GM18526 (cell line): ENCODE data around the gene ANKRD17.

Source experiments
- POLR2A ChIP-seq: IDR thresholded peaks from 3 replicates; pipeline ENCODE4 v1.6.1; 2011; ENCODE audit not compliant: insufficient read length; ENCODE audit errors: extremely low read depth

The ANKRD17 gene

DNA sequence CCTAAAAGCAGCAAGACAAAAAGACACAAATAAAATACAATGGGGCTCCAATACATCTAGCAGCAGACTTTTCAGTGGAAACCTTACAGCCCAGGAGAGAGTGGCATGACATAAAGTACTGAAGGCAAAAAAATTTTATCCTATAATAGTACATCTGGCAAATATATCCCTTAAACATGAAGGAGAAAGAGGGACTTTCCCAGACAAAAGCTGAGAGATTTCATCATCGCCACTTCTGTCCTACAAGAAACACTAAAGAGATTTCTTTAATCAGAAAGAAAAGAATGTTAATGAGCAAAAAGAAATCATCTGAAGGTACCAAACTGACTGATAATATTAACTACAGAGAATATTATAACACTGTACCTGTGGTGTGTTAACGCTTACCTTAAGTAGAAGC is 86.4 kb downstream of the ANKRD17 start:
- no peak for TF ChIP-seq POLR2A

DNA sequence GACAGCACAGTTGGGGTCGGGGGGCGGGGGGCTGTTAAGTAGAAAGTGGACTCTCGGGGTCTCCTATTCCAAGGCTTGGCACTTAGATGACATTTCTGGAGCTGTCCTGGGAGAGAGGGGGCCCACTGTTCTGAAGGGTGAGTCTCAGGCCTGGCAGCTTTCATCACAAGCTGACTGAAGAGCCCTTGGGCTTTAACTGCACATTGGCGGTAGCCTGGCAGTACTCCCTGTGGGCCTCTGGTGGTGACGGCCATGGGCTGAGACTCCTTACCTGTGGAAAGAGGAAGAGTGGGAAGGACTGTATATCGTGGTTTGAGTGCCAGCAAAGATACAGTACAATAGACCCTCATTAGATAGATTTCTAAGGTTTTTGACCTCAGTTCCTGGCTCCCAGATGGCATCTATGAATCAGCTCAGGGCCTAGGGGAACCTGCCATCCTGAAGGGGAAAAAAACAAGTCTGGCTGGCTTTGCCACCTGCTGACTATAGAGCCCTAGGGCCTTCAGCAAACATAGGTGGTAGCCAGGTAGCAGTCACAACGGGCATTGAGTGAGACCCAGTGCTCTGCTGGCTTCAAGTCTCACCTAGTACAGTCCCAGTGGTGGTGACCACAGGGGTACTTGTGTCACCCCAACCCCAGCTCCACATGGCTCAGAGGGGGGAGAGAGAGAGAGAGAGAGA is 87.9 kb downstream of the ANKRD17 start:
- TF ChIP-seq POLR2A, result no peak

DNA sequence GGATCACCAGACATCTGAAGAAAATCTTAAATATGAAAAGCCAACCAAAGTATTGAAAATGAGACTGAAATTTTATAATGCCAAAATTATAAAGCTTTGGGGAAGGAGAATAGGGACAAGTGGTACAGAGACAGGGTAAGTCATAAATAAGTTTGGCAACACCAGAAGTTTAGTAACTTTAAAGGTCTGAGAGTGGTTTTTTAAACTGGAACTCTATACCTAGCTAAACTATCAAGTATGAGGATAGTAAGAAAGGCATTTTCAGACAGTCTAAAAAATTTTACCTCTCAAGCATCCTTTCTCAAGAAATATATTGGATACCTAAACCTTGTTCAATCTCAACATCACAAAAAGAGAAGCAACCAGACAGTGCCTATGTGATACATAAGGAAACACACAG is 92.4 kb downstream of the ANKRD17 start:
- TF ChIP-seq POLR2A, result no peak

DNA sequence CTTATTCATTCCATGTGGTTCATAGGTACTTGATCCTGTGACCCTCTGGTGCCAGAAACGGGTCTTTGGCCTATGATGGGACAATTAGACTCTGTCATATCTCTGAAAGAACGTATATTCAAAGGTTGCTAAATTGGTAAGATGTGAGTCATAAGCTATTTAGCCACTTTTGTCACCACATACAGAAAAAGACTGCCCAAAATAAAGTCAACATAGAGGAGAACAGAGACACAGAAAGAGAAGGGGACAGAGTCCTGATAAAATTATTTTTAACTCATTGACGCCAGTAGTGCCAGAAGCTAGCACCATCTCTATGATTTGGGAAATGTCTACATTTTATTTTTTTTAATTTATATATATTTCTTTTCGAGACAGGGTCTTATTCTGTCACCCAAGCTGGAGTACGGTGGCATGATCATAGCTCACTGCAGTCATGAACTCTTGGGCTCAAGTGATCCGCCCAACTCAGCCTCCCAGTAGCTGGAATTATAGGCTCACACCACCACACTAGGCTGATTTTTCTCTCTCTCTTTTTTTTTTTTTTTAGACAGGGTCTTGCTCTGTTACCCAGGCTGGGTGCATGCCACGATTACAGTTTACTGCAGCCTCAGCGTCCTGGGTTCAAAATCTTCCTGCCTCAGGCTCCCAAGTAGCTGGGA is 96.9 kb downstream of the ANKRD17 start:
- no peak for TF ChIP-seq POLR2A

DNA sequence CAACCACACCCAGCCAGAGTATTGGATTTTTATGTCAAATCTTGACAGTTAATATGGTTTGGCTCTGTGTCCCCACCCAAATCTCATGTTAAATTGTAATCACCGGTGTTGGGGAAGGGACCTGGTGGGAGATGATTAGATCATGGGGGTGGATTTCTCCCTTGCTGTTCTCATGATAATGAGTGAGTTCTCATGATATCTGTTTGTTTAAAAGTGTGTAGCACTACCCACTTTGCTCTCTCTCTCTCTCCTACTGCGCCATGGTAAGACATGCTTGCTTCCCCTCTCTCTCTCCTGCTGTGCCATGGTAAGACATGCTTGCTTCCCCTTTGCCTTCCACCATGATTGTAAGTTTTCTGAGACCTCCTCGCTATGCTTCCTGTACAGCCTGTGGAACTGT is 102.2 kb downstream of the ANKRD17 start:
- no peak for TF ChIP-seq POLR2A

DNA sequence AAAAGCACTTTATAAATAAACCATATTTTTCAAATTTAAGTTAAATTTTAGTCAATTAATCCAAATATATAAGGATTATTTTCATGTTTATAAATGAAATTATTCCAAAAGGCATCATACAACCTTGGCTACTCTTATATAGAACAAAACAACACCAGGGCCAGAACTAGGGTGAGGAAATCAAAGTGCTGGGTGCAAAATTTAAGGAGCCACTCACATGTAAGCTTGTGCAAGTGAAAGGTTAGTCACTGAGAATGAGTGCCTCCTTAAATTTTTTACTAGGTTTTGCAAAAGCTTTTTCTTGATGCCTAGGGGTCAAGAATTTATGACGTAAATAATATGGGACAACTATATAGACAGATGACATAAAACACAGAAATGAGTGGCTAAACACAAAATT is 105.7 kb downstream of the ANKRD17 start:
- TF ChIP-seq POLR2A, result no peak

DNA sequence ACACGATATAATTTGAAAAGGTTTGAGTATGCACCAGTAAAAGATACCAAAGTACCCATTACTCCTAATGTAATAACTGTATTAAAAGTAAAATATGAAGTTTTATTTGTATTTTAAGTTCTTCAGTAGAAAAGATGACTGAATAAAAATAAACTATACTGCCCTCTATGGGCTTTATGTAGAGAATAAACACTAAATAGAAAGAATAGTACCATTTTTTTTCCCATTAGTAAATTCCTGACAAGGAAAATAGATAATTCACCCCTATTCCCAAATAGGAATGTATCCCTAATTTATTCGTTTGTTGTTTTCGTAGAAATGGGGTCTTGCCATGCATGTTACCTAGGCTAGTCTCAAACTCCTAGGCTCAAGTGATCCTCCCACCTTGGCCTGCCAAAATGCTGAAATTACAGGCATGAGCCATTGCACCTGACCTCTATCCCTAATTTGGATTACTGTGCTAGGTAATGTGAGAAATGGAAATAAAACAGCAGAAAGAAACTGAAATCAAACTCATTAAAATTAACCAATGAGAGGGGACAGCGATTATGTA is 115.5 kb downstream of the ANKRD17 start:
- TF ChIP-seq POLR2A, result no peak

DNA sequence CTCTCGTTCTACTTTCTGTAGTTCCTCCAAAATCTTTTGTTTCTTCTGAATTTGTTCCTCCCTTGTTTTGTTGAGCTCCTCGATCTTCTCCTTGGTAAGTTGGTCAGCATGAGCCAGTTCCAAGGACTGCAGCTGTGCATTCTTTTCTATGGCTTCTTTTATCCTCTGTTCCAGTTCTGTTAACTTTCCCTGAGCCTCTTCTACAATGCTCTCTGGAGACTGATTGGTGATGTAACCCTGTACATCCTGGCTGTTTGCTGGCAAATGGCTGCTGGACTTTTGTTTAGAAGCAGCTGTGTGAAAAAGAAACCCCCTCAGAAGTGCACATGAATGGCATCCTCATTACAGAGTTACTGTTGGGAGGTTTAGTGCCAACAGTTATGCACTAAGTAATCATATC is 118.6 kb downstream of the ANKRD17 start:
- no peak for TF ChIP-seq POLR2A

DNA sequence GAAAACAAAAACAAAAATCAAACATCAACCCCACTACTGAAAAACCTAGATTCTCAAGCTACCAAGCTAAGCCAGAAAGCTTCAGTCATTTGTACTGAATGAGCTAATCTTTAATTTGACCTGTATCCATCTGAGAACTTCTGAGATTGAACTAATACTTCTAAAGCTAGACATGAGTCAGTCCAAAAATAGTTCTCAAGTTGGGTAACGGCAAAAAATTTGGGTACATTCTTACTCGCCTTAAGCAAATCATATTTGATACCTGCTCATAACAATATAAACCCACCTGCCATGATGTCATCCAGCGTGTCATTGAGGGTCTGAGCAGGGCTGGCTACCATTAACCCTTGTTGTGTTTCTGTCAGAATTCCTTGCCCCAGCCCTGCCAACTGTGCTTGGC is 119.4 kb downstream of the ANKRD17 start:
- no peak for TF ChIP-seq POLR2A

DNA sequence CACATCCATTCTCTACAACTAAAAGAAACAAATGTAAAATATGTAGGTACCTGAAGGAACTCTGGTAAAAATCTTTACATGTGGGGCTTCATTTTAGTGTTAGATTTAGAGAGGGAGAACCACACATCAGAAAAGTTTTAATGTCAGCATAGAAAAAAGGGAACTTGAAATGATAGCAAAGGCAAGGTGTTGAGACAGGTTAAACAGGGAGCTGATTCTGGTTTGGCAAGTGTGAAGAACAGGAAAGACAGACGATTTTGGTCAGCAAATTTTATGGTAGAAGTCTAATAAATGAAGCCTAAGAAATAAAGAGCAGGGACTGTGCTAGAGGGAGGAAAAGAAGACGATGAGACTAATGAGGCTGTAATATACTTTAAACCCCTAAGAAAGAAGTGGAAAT is 121.5 kb downstream of the ANKRD17 start:
- TF ChIP-seq POLR2A, result no peak

DNA sequence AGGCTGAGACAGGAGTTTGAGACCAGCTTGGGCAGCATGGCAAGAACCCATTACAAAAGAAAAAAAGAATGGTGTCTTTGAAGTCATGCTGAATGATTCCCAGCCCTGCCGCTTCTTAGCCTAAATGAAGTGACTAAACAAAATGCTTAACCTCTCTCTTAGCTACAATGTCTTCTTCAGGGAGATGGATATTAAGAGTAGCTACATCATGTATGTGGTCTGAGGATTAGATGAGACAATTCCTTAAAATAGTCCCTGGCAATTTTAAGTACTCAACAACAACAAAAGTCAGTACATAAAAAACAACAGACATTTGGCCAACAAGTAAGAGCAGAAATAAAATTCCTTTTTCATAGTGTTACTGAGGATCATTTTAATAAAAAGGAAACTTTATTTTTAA is 124.8 kb downstream of the ANKRD17 start:
- no peak for TF ChIP-seq POLR2A

DNA sequence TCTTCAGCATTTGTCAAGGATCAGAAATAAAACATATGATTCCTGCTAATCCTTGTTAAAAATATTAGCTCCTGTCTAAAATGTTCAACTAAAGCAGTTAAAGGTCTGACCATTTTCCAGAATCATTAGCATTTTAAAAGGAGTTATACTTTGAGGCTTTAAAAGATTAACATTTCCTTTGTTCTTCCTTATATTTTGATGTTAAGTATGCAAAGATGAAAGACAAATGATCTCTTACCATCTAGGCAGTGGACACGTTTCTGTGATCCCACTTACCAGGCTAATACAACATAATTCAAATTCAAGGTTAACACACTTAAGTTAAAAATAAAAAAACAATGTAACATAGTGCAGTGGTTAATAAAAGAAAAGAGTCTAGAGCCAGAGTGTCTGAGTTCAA is 127.3 kb downstream of the ANKRD17 start:
- TF ChIP-seq POLR2A, result no peak

DNA sequence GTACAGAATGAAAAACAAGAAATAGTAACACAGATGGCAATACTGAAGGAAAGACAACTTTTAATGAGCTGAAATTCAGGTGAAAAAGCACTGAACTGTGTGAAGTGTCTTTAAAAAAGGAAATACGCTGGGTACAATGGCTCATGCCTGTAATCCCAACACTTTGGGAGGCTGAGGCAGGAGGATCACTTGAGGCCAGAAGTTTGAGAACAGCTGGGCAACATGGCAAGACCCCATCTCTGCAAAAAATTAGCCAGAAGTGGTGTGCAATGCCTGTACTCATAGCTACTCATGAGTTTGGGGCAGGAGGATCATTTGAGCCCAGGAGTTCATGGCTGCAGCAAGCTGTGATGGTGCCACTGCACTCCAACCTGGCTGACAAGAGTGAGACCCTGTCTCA is 129.3 kb downstream of the ANKRD17 start:
- no peak for TF ChIP-seq POLR2A

DNA sequence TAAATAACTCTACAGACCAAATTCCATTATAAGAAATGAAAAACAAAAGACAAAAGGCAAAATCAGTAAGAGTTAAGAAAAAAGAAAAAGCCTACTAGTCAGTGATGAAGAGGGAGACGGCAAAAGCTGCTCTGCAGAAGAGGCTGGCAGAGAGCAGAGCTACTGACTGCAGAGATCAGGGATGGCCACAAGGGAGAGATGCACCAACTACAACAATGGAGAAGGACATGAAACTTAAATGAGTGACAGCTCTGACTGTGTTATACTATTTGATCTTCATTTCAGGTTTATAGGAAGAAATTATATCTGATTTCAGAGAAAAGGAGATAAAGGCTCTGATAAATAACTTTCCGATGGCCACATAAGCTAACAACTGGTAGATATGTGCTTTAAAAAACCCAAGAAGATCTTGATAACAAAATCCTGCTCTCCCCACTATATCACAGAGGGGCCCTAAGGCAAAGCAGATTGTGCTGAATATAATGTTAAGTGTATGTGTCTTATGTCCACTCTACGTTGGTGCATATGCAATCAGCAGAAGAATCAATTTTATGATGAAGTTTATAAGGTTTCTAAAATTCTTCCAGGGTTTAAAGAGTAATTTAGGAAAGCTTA is 130.7 kb downstream of the ANKRD17 start:
- no peak for TF ChIP-seq POLR2A

DNA sequence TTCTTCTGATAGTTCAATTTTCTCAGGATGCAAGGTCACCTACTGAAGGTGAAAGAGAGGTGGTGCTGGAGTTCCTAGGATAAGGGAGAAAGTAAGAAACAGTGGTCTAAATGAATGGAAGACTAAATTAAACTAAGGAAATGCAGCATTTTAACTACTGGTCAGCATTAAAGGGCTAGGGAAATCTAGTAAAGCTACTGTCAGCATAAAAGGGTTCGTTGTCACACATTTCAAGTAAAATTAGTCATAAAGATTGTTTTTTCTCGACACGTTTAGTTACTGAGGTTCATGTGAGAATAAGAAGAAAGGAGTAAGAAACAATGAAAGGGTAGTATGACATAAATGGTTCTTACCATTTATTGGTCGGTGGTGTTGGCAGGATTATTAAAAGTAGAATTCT is 149.1 kb downstream of the ANKRD17 start:
- TF ChIP-seq POLR2A, result no peak

DNA sequence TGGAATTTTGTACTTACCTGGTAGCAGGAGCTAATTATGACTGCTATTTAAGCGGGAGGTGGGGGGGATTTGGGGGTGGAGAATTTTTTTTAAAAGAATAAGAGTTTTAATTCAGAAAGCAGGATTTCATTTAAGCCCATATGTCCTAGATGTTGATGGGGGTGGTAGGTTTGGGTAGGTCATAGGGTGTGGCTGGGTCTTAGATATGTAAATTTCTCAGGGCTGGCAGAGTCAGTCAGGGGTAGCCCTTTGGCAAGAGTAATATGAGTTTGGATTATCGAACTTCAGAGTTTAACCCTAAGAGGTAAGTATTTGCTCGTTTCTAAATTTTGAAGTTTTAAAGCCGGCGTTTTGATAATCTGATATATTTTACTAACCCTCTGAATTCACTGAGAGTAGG is 153.9 kb downstream of the ANKRD17 start:
- TF ChIP-seq POLR2A, result no peak
